ENCODE data around the gene APOL5.
"Not testable (repeated sequence)": the region's sequence is repeated elsewhere in the genome, so short reads cannot be mapped to it uniquely, and the experiment has no call there.

Gene APOL5

GRCh38 chr22:35727436-35727835 lies 9.8 kb downstream of the APOL5 start:
- Mint-ChIP-seq H3K9me3 (no peaks in the 10 kb centered on the region), H3K27ac (no peak overlapping the region), H3K27me3 (peaks cover 5% of the 10 kb centered on the region), H3K4me3 (no peak overlapping the region), H3K4me1 (ENCODE audit: low read depth) (no peaks in the 10 kb centered on the region), H3K36me3 (ENCODE audit: low read depth) (no peaks in the 10 kb centered on the region)
- intact Hi-C loops (cut with micrococcal nuclease) = no loop called here

- Mint-ChIP-seq H3K9me3 (no peaks in the 10 kb centered on the region), H3K27me3 (peaks cover 5% of the 10 kb centered on the region), H3K36me3 (ENCODE audit: low read depth) (no peaks in the 10 kb centered on the region), H3K4me3 (no peak overlapping the region), H3K4me1 (ENCODE audit: low read depth) (no peaks in the 10 kb centered on the region), H3K27ac (no peak overlapping the region)
- intact Hi-C loops (cut with micrococcal nuclease) = no loop called here
Observed at GRCh38 chr22:35728639-35729308, 11.1 kb downstream of the APOL5 start.

GRCh38 chr22:35729309-35729698 lies 11.6 kb downstream of the APOL5 start:
- intact Hi-C loops (cut with micrococcal nuclease) = no loop called here
- H3K4me1 Mint-ChIP-seq (ENCODE audit: low read depth) = no peaks in the 10 kb centered on the region

DNA sequence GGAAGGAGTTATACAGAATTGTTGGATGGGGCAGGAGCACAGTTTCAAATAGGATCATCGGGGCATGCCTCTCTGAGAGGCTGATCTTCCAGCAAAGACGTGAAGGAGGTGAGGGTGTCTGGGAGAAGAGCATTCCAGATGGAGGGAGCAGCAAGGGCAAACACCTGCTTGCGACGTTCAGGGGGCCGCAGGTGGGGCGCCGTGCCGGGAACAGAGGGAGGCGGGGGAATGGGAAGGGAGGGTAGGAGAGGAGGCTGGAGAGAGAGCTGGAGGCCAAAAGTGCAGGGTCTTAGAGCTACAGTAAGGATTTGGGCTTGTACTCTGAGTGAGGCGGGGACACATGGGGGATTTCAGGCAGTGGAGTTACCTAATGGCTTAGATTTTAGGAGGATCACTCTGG lies 13.6 kb downstream of the APOL5 start:
- Mint-ChIP-seq H3K27me3 (peaks cover 5% of the 10 kb centered on the region), H3K4me1 (ENCODE audit: low read depth) (no peaks in the 10 kb centered on the region), H3K9me3 (no peaks in the 10 kb centered on the region), H3K4me3 (no peak overlapping the region), H3K27ac (no peak overlapping the region), H3K36me3 (ENCODE audit: low read depth) (no peaks in the 10 kb centered on the region)
- intact Hi-C loops (cut with micrococcal nuclease) = no loop called here

More at GRCh38 chr22:35729309-35729698, 11.6 kb downstream of the APOL5 start:
- H3K27ac Mint-ChIP-seq = no peak overlapping the region
- no peaks in the 10 kb centered on the region for H3K36me3 Mint-ChIP-seq (ENCODE audit: low read depth)
- H3K27me3 Mint-ChIP-seq = peaks cover 5% of the 10 kb centered on the region
- no peak overlapping the region for H3K4me3 Mint-ChIP-seq
- H3K9me3 Mint-ChIP-seq = no peaks in the 10 kb centered on the region

- peaks cover 5% of the 10 kb centered on the region for H3K27me3 Mint-ChIP-seq
- no peaks in the 10 kb centered on the region for H3K4me1 Mint-ChIP-seq (ENCODE audit: low read depth)
- no peaks in the 10 kb centered on the region for H3K36me3 Mint-ChIP-seq (ENCODE audit: low read depth)
- no peak overlapping the region for H3K27ac Mint-ChIP-seq
- intact Hi-C loops (cut with micrococcal nuclease) = no loop called here
- no peaks in the 10 kb centered on the region for H3K9me3 Mint-ChIP-seq
- no peak overlapping the region for H3K4me3 Mint-ChIP-seq
Observed at GRCh38 chr22:35732116-35732515, 14.4 kb downstream of the APOL5 start.

- H3K27me3 Mint-ChIP-seq = peaks cover 5% of the 10 kb centered on the region
- no peaks in the 10 kb centered on the region for H3K9me3 Mint-ChIP-seq
- H3K4me1 Mint-ChIP-seq (ENCODE audit: low read depth) = no peaks in the 10 kb centered on the region
- H3K36me3 Mint-ChIP-seq (ENCODE audit: low read depth) = no peaks in the 10 kb centered on the region
- intact Hi-C loops (cut with micrococcal nuclease) = no loop called here
- H3K27ac Mint-ChIP-seq = no peak overlapping the region
- H3K4me3 Mint-ChIP-seq = no peak overlapping the region
Observed at GRCh38 chr22:35733036-35733435, 15.4 kb downstream of the APOL5 start.

GRCh38 chr22:35733791-35734516 lies 16.3 kb downstream of the APOL5 start:
- Mint-ChIP-seq H3K36me3 (ENCODE audit: low read depth) (no peaks in the 10 kb centered on the region), H3K9me3 (no peaks in the 10 kb centered on the region), H3K27ac (no peak overlapping the region), H3K4me3 (no peak overlapping the region), H3K4me1 (ENCODE audit: low read depth) (no peaks in the 10 kb centered on the region), H3K27me3 (peaks cover 5% of the 10 kb centered on the region)
- intact Hi-C loops (cut with micrococcal nuclease) = no loop called here

DNA sequence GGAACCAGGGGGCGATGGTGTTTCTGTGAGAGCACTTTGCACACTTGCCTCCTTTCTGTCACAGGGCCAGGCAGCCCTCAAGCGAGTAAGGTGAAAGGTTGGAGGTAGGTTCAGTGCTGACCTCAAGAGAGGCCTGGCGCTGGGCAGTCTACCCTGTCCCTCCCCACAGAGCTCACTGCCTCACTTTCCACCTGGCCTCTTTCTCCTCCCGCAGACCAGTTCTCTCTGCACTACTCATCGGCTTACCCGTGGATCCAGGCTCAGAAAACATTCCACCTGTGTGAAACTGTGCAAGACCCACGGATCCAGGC lies 16.8 kb downstream of the APOL5 start:
- peaks cover 5% of the 10 kb centered on the region for H3K27me3 Mint-ChIP-seq
- H3K4me1 Mint-ChIP-seq (ENCODE audit: low read depth) = no peaks in the 10 kb centered on the region
- intact Hi-C loops (cut with micrococcal nuclease) = no loop called here
- H3K27ac Mint-ChIP-seq = no peak overlapping the region
- no peaks in the 10 kb centered on the region for H3K9me3 Mint-ChIP-seq
- no peak overlapping the region for H3K4me3 Mint-ChIP-seq
- H3K36me3 Mint-ChIP-seq (ENCODE audit: low read depth) = no peaks in the 10 kb centered on the region

- Mint-ChIP-seq H3K27ac (no peak overlapping the region), H3K4me1 (ENCODE audit: low read depth) (no peaks in the 10 kb centered on the region), H3K27me3 (peaks cover 4% of the 10 kb centered on the region), H3K9me3 (no peaks in the 10 kb centered on the region), H3K36me3 (ENCODE audit: low read depth) (no peaks in the 10 kb centered on the region), H3K4me3 (no peak overlapping the region)
- intact Hi-C loops (cut with micrococcal nuclease) = no loop called here
Observed at GRCh38 chr22:35735542-35735941, 17.9 kb downstream of the APOL5 start.

DNA sequence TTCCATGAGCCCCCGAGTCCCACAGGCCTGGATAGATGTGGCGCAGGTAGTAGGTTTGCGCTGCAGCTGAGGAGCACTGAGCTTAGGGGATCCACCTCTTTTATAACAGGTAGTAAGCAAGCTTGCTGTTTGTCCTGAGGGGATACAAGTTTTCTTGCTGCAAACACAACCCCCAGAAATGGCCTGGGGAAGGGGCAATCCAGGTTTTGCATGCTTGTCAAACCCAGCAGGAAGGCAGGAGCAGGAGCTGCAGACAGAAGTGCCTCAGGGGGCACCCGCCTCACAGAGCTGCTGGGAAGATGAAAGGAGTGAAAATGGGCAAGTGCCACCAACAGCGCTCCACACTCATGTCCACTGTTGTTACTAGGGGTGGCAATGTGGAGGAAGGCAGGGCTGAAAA lies 18.5 kb downstream of the APOL5 start:
- Mint-ChIP-seq H3K9me3 (no peaks in the 10 kb centered on the region), H3K4me1 (ENCODE audit: low read depth) (no peaks in the 10 kb centered on the region), H3K36me3 (ENCODE audit: low read depth) (no peaks in the 10 kb centered on the region), H3K4me3 (no peak overlapping the region), H3K27me3 (peaks cover 1% of the 10 kb centered on the region), H3K27ac (no peak overlapping the region)
- intact Hi-C loops (cut with micrococcal nuclease) = no loop called here

DNA sequence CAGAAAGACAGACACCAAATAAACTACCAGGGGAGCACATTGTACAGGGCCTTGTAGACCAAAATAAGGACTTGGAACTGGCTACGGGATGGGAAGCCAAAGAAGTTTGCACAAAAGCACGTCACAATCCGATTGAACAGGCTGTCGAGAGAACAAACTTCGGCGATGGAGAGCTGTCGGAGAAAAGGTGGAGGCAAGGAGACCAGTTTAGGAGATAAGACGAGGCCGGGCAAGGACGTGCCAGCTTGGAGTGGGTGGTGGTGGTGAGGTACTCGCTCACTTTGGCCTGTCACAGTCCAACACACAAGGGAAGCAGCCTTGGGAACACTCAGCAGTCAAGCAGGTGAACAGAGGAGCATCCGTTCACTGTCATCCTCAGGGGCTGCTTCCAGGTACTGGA lies 19.0 kb downstream of the APOL5 start:
- H3K36me3 Mint-ChIP-seq (ENCODE audit: low read depth) = no peaks in the 10 kb centered on the region
- H3K9me3 Mint-ChIP-seq = no peaks in the 10 kb centered on the region
- no peak overlapping the region for H3K27ac Mint-ChIP-seq

DNA sequence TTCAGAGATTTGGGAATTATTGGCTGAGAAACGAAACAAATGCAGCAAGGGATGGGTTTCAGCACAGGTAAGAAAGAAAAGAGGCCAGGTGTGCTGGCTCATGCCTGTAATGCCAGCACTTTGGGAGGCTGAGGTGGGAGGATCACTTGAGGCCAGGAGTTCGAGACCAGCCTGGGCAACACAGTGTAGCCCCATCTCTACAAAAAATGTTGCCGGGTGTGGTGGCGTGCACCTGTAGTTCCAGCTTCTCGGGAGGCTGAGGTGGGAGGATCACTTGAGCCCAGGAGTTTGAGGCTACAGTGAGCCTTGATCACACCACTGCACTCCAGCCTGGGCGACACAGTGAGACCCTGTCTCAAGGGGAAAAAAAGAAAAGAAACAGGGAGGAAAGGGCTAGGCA lies 20.2 kb downstream of the APOL5 start:
- H3K36me3 Mint-ChIP-seq (ENCODE audit: low read depth); H3K27ac Mint-ChIP-seq; H3K27me3 Mint-ChIP-seq; H3K9me3 Mint-ChIP-seq; H3K4me1 Mint-ChIP-seq (ENCODE audit: low read depth); H3K4me3 Mint-ChIP-seq; intact Hi-C loops (cut with micrococcal nuclease): not testable (repeated sequence)

More for the DNA sequence above, 19.0 kb downstream of the APOL5 start:
- Mint-ChIP-seq H3K27me3 (no peaks in the 10 kb centered on the region), H3K4me3 (no peak overlapping the region), H3K4me1 (ENCODE audit: low read depth) (no peaks in the 10 kb centered on the region)
- intact Hi-C loops (cut with micrococcal nuclease) = no loop called here

DNA sequence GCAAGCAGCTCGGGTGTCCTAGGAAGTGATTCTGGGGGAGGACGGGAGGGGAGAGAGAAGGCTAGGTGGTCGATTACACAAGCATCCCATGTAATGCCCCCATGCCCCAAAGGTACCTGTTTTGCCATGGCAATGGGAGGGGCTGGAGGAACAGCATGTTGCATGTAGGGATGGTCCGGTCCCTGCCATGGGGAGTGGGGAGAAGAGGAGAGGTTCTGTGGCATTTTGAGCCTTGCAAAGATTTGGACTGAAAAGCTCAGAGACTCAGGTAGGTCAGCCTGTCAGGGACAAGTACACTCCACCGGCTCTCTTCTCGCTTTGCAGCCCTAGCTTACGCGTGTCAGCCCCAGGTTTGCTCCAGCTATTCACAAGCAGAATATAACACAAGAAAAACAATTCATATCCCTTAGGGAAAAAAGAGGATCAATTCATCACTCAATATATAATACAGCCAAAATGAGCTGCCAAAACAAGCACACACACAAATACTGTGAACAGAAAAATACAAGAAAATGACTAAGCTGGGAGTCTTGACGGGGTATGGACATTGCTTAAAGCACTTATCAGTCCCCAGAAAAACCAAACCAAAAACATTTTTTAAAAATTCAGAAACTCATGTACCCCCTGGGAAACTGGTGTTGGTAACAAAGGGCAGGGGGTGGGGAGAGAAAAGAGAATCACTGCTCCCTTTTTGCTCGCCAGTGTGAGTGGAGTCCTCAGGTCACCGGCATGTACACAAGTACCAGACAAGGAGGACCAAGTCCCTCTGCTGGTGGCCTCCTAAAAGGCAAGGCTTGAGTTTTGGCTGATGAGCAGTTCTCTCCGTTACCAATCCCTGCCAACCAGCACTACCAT lies 21.6 kb downstream of the APOL5 start:
- H3K27ac Mint-ChIP-seq = no peak overlapping the region
- H3K4me1 Mint-ChIP-seq (ENCODE audit: low read depth) = no peaks in the 10 kb centered on the region
- H3K27me3 Mint-ChIP-seq = no peaks in the 10 kb centered on the region
- intact Hi-C loops (cut with micrococcal nuclease) = no loop called here
- no peaks in the 10 kb centered on the region for H3K36me3 Mint-ChIP-seq (ENCODE audit: low read depth)
- no peak overlapping the region for H3K4me3 Mint-ChIP-seq
- H3K9me3 Mint-ChIP-seq = no peaks in the 10 kb centered on the region

GRCh38 chr22:35739931-35740380 lies 22.3 kb downstream of the APOL5 start:
- H3K36me3 Mint-ChIP-seq (ENCODE audit: low read depth) = no peaks in the 10 kb centered on the region
- intact Hi-C loops (cut with micrococcal nuclease) = no loop called here
- H3K4me1 Mint-ChIP-seq (ENCODE audit: low read depth) = no peaks in the 10 kb centered on the region
- no peak overlapping the region for H3K27ac Mint-ChIP-seq
- no peak overlapping the region for H3K4me3 Mint-ChIP-seq
- H3K9me3 Mint-ChIP-seq = no peaks in the 10 kb centered on the region
- H3K27me3 Mint-ChIP-seq = no peaks in the 10 kb centered on the region

Measured in dendritic cell treated with granulocyte-macrophage colony-stimulating factor and Interleukin-4, amounts not matched to agents 40 ng/mL and 50 ng/mL, for 4 days (primary cell).